Measurements from ENCODE around the gene DNA2. TPM values are rescaled to one million over a fixed set of nuclear protein-coding genes. Genes with fewer than 3 reads are reported as not detected.

DNA2 gene
- total RNA-seq, 1 experiment from 2014 or later, result 20.9 TPM

DNA sequence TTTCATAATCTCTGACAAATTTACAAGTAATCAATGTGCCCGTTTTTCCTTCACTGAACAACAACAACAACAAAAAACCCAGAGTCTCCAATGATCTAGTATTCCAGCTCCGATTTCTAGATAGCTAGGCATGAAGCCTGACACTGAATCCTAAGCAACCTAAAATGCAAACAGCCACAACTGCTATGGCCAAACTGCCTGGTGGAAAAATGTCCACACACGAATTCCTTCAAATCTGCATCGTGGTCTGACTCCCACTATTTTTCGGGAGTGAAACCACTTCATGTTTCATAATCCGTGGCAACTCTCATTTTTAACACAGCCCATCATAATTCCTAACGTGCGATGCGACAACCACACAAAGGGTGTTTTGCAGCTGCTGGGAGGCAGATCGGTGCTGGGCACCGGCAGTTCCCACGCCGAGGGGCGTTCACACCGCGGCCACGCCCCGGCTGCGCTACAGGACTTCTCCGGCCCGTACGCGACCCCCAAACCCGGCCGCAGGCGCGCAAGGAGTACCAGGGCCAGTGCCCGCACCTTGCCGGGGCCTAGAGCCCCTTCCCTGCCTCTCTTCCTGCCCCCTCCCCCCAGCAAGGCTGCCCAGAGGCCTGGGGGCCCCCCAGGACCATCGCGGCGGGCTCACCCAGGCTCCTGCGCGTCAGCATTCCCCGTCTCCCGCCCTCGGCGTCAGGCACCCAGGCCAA lies 65.5 kb downstream of the DNA2 start:
- H3K9me2 ChIP-seq (ENCODE audit: insufficient read depth), result no peaks in the 10 kb centered on the region
- no peak for TF ChIP-seq YY1 (IDR thresholded peaks at IDR 0.05; ENCODE audit: extremely low read depth, insufficient replicate concordance, low read depth, low read length)
- TF ChIP-seq, protein P1, sequence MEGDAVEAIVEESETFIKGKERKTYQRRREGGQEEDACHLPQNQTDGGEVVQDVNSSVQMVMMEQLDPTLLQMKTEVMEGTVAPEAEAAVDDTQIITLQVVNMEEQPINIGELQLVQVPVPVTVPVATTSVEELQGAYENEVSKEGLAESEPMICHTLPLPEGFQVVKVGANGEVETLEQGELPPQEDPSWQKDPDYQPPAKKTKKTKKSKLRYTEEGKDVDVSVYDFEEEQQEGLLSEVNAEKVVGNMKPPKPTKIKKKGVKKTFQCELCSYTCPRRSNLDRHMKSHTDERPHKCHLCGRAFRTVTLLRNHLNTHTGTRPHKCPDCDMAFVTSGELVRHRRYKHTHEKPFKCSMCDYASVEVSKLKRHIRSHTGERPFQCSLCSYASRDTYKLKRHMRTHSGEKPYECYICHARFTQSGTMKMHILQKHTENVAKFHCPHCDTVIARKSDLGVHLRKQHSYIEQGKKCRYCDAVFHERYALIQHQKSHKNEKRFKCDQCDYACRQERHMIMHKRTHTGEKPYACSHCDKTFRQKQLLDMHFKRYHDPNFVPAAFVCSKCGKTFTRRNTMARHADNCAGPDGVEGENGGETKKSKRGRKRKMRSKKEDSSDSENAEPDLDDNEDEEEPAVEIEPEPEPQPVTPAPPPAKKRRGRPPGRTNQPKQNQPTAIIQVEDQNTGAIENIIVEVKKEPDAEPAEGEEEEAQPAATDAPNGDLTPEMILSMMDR (IDR thresholded peaks at IDR 0.05 in 2 of 3, conservative IDR thresholded peaks at IDR 0.05 in 1 of 3; ENCODE audit: borderline replicate concordance in 1 of 3, insufficient read depth in 1 of 3, low read depth in 2 of 3, low read length in 2 of 3), result no peak
- no peak for TF ChIP-seq FOSL1 (IDR thresholded peaks at IDR 0.05; ENCODE audit: low read depth)
- TF ChIP-seq, protein P2, sequence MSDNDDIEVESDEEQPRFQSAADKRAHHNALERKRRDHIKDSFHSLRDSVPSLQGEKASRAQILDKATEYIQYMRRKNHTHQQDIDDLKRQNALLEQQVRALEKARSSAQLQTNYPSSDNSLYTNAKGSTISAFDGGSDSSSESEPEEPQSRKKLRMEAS (IDR thresholded peaks at IDR 0.05), result peak; percentile 49; the same call in 1 of the 2 replicates
- no peaks in the 10 kb centered on the region for H4K20me1 ChIP-seq (ENCODE audit: insufficient read depth)
- RAD21 ChIA-PET (ENCODE audit: low non-redundant PET in 1 of 2, low total read pairs in 2 of 2, uncharacterized antibody in 2 of 2, unreplicated experiment in 2 of 2), result no interaction called here
- no peaks in the 10 kb centered on the region for H3K27me3 ChIP-seq (ENCODE audit: insufficient read depth, low read length)
- no peak overlapping the region for H2AFZ ChIP-seq (ENCODE audit: low read depth, low read length, poor library complexity, severe bottlenecking)
- peak overlapping the region; percentile 95 to 97 for H3K4me3 ChIP-seq (replicated peaks in 1 of 2; ENCODE audit: low read depth in 1 of 2, low read length in 2 of 2)
- TSS peak; percentile 53 for BruUV-seq (replicated peaks)
- H3K36me3 ChIP-seq (ENCODE audit: control insufficient read depth in 1 of 2, insufficient read depth in 2 of 2, low read length in 2 of 2), result peaks cover 0 to under 1% of the 10 kb centered on the region in 2 experiments; a peak in 1 of 4 replicates
- POLR2A ChIA-PET, result no interaction called here
- H3K9me3 ChIP-seq (ENCODE audit: control insufficient read depth in 1 of 2, insufficient read depth in 1 of 2, low read depth in 1 of 2, low read length in 2 of 2), result no peaks in the 10 kb centered on the region
- H3K79me2 ChIP-seq (ENCODE audit: insufficient read depth, low read length), result peaks cover 47% of the 10 kb centered on the region
- peak overlapping the region; percentile 72 for H3K27ac ChIP-seq (ENCODE audit: low read depth, low read length)
- peak; percentile 64 for ATAC-seq
- CTCF ChIA-PET, result interaction anchor here (0.5 to 1.4 kb wide), 8 partner anchors 9 to 494 kb away, joined by 3 to 9 read pairs (median 3); no protein-coding TSS in a partner anchor
- H3K9ac ChIP-seq (ENCODE audit: low read length), result peak overlapping the region; percentile 95
- peak overlapping the region; percentile 87 for H3K4me2 ChIP-seq (ENCODE audit: low read length)
- peaks cover 7 to 22% of the 10 kb centered on the region in 2 experiments; a peak in 3 of 4 replicates for H3K4me1 ChIP-seq (ENCODE audit: control insufficient read depth in 1 of 2, insufficient read depth in 2 of 2, low read length in 2 of 2)
- intact Hi-C loops (cut with micrococcal nuclease), result no loop called here
- DNase-seq (ENCODE audit: low read depth, low spot score), result no peak

DNA sequence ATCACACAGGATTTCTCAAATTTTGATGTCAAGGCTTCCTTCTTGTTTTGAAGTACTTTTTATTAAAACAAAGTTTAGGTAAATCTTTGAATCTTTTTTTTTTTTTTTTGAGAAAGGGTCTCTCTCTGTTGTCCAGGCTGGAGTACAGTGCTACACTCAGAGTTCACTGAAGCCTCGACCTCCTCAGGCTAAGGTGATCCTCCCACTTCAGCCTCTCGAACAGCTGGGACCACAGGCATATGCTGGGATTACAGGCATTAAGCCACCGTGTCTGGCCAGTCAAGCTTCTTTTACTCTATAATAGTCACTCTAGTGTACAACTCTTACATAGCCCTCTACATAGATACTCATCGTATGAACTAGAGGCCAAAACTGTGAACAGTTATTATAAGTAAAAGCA lies 68.1 kb downstream of the DNA2 start:
- Histone ChIP-seq H3K27ac (ENCODE audit: low read depth, low read length) (no peak overlapping the region), H4K20me1 (ENCODE audit: insufficient read depth) (no peaks in the 10 kb centered on the region), H3K4me3 (replicated peaks in 1 of 2; ENCODE audit: low read depth in 1 of 2, low read length in 2 of 2) (no peak overlapping the region), H3K4me2 (ENCODE audit: low read length) (no peak overlapping the region), H3K4me1 (ENCODE audit: control insufficient read depth in 1 of 2, insufficient read depth in 2 of 2, low read length in 2 of 2) (peaks cover 7 to 20% of the 10 kb centered on the region in 2 experiments; a peak in 2 of 4 replicates), H3K9me3 (ENCODE audit: control insufficient read depth in 1 of 2, insufficient read depth in 1 of 2, low read depth in 1 of 2, low read length in 2 of 2) (no peaks in the 10 kb centered on the region), H3K27me3 (ENCODE audit: insufficient read depth, low read length) (no peaks in the 10 kb centered on the region), H3K9me2 (ENCODE audit: insufficient read depth) (no peaks in the 10 kb centered on the region), H2AFZ (ENCODE audit: low read depth, low read length, poor library complexity, severe bottlenecking) (no peak overlapping the region), H3K79me2 (ENCODE audit: insufficient read depth, low read length) (peaks cover 47% of the 10 kb centered on the region), H3K36me3 (ENCODE audit: control insufficient read depth in 1 of 2, insufficient read depth in 2 of 2, low read length in 2 of 2) (peaks cover 3 to 5% of the 10 kb centered on the region in 2 experiments; a peak in 2 of 4 replicates), H3K9ac (ENCODE audit: low read length) (no peak overlapping the region)
- ChIA-PET CTCF (no interaction called here), RAD21 (ENCODE audit: low non-redundant PET in 1 of 2, low total read pairs in 2 of 2, uncharacterized antibody in 2 of 2, unreplicated experiment in 2 of 2) (no interaction called here), POLR2A (no interaction called here)
- ATAC-seq (no peak), DNase-seq (ENCODE audit: low read depth, low spot score) (no peak)
- TF ChIP-seq POLR2AphosphoS5 (IDR thresholded peaks at IDR 0.05; ENCODE audit: low read depth, low read length), result no peak
- no peak for TF ChIP-seq CEBPB (IDR thresholded peaks at IDR 0.05; ENCODE audit: low read depth)
- no peak for TF ChIP-seq EGR1 (IDR thresholded peaks at IDR 0.05; ENCODE audit: low read depth)
- no peak for TF ChIP-seq SRF (IDR thresholded peaks at IDR 0.05; ENCODE audit: low read depth)
- no peak for TF ChIP-seq RAD21 (IDR thresholded peaks at IDR 0.05; ENCODE audit: low read depth)
- TF ChIP-seq EZH2phosphoT487 (IDR thresholded peaks at IDR 0.05; ENCODE audit: borderline replicate concordance), result no peak
- TF ChIP-seq EZH2 (IDR thresholded peaks at IDR 0.05), result no peak
- TF ChIP-seq, protein P3, sequence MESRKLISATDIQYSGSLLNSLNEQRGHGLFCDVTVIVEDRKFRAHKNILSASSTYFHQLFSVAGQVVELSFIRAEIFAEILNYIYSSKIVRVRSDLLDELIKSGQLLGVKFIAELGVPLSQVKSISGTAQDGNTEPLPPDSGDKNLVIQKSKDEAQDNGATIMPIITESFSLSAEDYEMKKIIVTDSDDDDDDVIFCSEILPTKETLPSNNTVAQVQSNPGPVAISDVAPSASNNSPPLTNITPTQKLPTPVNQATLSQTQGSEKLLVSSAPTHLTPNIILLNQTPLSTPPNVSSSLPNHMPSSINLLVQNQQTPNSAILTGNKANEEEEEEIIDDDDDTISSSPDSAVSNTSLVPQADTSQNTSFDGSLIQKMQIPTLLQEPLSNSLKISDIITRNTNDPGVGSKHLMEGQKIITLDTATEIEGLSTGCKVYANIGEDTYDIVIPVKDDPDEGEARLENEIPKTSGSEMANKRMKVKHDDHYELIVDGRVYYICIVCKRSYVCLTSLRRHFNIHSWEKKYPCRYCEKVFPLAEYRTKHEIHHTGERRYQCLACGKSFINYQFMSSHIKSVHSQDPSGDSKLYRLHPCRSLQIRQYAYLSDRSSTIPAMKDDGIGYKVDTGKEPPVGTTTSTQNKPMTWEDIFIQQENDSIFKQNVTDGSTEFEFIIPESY (IDR thresholded peaks at IDR 0.05; ENCODE audit: extremely low read depth, insufficient replicate concordance, low read length), result no peak
- TF ChIP-seq ELF1 (IDR thresholded peaks at IDR 0.05; ENCODE audit: borderline replicate concordance, low read depth), result no peak
- TF ChIP-seq POLR2A (IDR thresholded peaks at IDR 0.05; ENCODE audit: borderline replicate concordance, extremely low read depth, insufficient read depth, insufficient read length), result no peak
- TF ChIP-seq FOSL1 (IDR thresholded peaks at IDR 0.05; ENCODE audit: low read depth), result no peak
- TF ChIP-seq, protein P2 (IDR thresholded peaks at IDR 0.05), result no peak
- BruUV-seq (replicated peaks), result no TSS peak
- intact Hi-C loops (cut with micrococcal nuclease), result no loop called here

Measured in HCT116 (cell line).